Omental fat pad (tissue), 4 donors: Measurements from ENCODE around the gene FUS. TPM values are rescaled to one million over a fixed set of nuclear protein-coding genes. Genes with fewer than 3 reads are reported as not detected.

Experiments used
- ATAC-seq: fragments of 150-250 bp; one replicate; pipeline ENCODE4 v1.9.1; 2016; ENCODE audit warnings: mild to moderate bottlenecking, moderate library complexity; ENCODE audit not compliant: low FRiP score
- DNase-seq: peaks from one replicate; pipeline ENCODE4 v3.0.0-alpha.2; 2019; ENCODE audit warnings: low spot score
- small RNA-seq: library from RNA; depleted of rRNA; stranded (forward); fragments of <200 nt; gene quantifications from one replicate; pipeline ENCODE3, GENCODE V24; 2016
- total RNA-seq, 4 donors: library from RNA; depleted of rRNA; stranded (reverse); fragments of >200 nt; gene quantifications; one replicate each; pipeline ENCODE4 v1.1.0, GENCODE V29; 2016
- TF ChIP-seq, protein P1 (sequence below), 3 donors: fragments of 450-650 bp; IDR thresholded peaks; one replicate each; pipeline ENCODE4 v1.5.1; 2016 to 2017; ENCODE audit warnings: antibody characterized with exemption in 3 of 3, mild to moderate bottlenecking in 3 of 3, moderate library complexity in 2 of 3

Gene FUS
- total RNA-seq, 4 donors from 2014 or later, result 65.0 to 162 (median 116) TPM

DNA sequence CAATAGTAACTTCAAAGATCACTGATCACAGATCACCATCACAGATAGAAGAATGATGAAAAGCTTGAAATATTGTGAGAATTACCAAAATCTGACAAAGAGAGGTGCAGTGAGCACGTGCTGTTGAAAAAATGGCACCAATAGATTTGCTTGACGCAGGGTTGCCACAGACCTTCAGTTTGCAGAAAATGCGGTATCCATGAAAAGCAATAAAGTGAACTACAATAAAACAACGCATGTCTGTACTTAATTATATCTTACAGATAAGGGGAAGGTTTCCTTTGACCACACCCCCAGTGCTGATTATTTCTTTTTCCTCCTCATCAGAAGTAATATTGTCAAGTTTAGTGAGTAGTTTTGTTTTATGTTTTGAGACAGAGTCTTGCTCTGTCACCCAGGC, 58.1 kb downstream of the FUS start:
- ATAC-seq (no peak), DNase-seq (no peak)
- TF ChIP-seq, protein P1, sequence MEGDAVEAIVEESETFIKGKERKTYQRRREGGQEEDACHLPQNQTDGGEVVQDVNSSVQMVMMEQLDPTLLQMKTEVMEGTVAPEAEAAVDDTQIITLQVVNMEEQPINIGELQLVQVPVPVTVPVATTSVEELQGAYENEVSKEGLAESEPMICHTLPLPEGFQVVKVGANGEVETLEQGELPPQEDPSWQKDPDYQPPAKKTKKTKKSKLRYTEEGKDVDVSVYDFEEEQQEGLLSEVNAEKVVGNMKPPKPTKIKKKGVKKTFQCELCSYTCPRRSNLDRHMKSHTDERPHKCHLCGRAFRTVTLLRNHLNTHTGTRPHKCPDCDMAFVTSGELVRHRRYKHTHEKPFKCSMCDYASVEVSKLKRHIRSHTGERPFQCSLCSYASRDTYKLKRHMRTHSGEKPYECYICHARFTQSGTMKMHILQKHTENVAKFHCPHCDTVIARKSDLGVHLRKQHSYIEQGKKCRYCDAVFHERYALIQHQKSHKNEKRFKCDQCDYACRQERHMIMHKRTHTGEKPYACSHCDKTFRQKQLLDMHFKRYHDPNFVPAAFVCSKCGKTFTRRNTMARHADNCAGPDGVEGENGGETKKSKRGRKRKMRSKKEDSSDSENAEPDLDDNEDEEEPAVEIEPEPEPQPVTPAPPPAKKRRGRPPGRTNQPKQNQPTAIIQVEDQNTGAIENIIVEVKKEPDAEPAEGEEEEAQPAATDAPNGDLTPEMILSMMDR (IDR thresholded peaks at IDR 0.05), result no peak

Small RNA genes within 50 kb of the gene (small RNA-seq; reads per million reads assigned to genes)
- gene AC009088.4 (not detected), gene NDUFA3P6 (not detected)

Other genes with a start within 250 kb of the FUS start
- gene ORAI3, start 231.1 kb upstream of the FUS start, total RNA-seq, result 10 to 100 TPM; 15.5 to 42.6 (median 33.9) TPM
- gene SETD1A, start 222.4 kb upstream of the FUS start, total RNA-seq, result 10 to 100 TPM in 2 of 4 donors, 1 to 10 TPM in 2; 5.3 to 13.6 (median 9.2) TPM
- 10 to 100 TPM; 23.2 to 45.3 (median 33.0) TPM for gene HSD3B7, start 194.9 kb upstream of the FUS start, total RNA-seq
- gene STX1B, start 169.5 kb upstream of the FUS start, total RNA-seq, result 1 to 10 TPM in 2 of 4 donors, under 1 TPM in 2; 0.47 to 1.9 (median 1.0) TPM
- 10 to 100 TPM; 40.9 to 93.7 (median 66.8) TPM for gene STX4, start 146.6 kb upstream of the FUS start, total RNA-seq
- 10 to 100 TPM in 2 of 4 donors, 1 to 10 TPM in 2; 7.4 to 13.9 (median 10.8) TPM for gene ZNF668, start 105.9 kb upstream of the FUS start, total RNA-seq
- gene ZNF646, start 105.7 kb upstream of the FUS start, total RNA-seq, result 10 to 100 TPM in 3 of 4 donors, 1 to 10 TPM in 1; 8.1 to 18.0 (median 11.9) TPM
- gene PRSS53, start 91.2 kb upstream of the FUS start, total RNA-seq, result 1 to 10 TPM in 2 of 4 donors, under 1 TPM in 2; 0.63 to 2.2 (median 1.3) TPM
- 100 to 1,000 TPM in 2 of 4 donors, 10 to 100 TPM in 2; 85.6 to 128 (median 99.3) TPM for gene VKORC1, start 85.3 kb upstream of the FUS start, total RNA-seq
- 10 to 100 TPM; 34.5 to 52.5 (median 43.4) TPM for gene BCKDK, start 71.8 kb upstream of the FUS start, total RNA-seq
- 10 to 100 TPM; 39.4 to 72.2 (median 49.1) TPM for gene KAT8, start 62.5 kb upstream of the FUS start, total RNA-seq
- gene PRSS8, start 44.4 kb upstream of the FUS start, total RNA-seq, result 1 to 10 TPM in 2 of 4 donors, under 1 TPM in 1, not detected in 1; 0.31 to 2.6 (median 2.6) TPM
- gene PRSS36, start 30.1 kb upstream of the FUS start, total RNA-seq, result 1 to 10 TPM; 4.1 to 8.8 (median 6.8) TPM
- gene PYCARD, start 22.6 kb downstream of the FUS start, total RNA-seq, result 10 to 100 TPM; 25.4 to 50.2 (median 37.8) TPM
- under 1 TPM in 1 of 4 donors, not detected in 3; 0.28 TPM for gene TRIM72, start 34.0 kb downstream of the FUS start, total RNA-seq
- not detected for gene PYDC1, start 37.0 kb downstream of the FUS start, total RNA-seq
- 10 to 100 TPM; 23.9 to 58.4 (median 38.8) TPM for gene ITGAM, start 79.8 kb downstream of the FUS start, total RNA-seq
- 100 to 1,000 TPM in 1 of 4 donors, 10 to 100 TPM in 3; 11.7 to 161 (median 27.0) TPM for gene ITGAX, start 175.0 kb downstream of the FUS start, total RNA-seq
- gene ITGAD, start 213.2 kb downstream of the FUS start, total RNA-seq, result under 1 TPM in 3 of 4 donors, not detected in 1; 0.28 to 0.47 (median 0.36) TPM
- not detected for gene COX6A2, start 248.2 kb downstream of the FUS start, total RNA-seq